Rectal smooth muscle tissue (tissue), 1 donor: ENCODE measurements around the gene DGCR8.

Experiments
- H3K27ac ChIP-seq: one replicate; pipeline ENCODE4 v1.7.0; 2013; ENCODE audit warnings: low read depth, low read length, inconsistent platforms
- H3K27me3 ChIP-seq: one replicate; pipeline ENCODE4 v1.7.0; 2013; ENCODE audit warnings: low read length; ENCODE audit not compliant: control insufficient read depth, insufficient read depth
- H3K36me3 ChIP-seq: one replicate; pipeline ENCODE4 v1.7.0; 2013; ENCODE audit warnings: low read length; ENCODE audit not compliant: control insufficient read depth, insufficient read depth
- H3K4me1 ChIP-seq: one replicate; pipeline ENCODE4 v1.7.0; 2013; ENCODE audit warnings: low read length; ENCODE audit not compliant: control insufficient read depth, insufficient read depth
- H3K4me3 ChIP-seq: one replicate; pipeline ENCODE4 v1.7.0; 2013; ENCODE audit warnings: low read length
- H3K9ac ChIP-seq: one replicate; pipeline ENCODE4 v1.7.0; 2013; ENCODE audit warnings: low read length

Gene DGCR8

GRCh38 chr22:20124083-20124787 lies 44.2 kb downstream of the DGCR8 start:
- peaks cover 13% of the 10 kb centered on the region for H3K36me3 ChIP-seq
- no peaks in the 10 kb centered on the region for H3K4me1 ChIP-seq
- no peaks in the 10 kb centered on the region for H3K27me3 ChIP-seq
- H3K4me3 ChIP-seq: no peak overlapping the region
- no peak overlapping the region for H3K27ac ChIP-seq
- H3K9ac ChIP-seq: no peak overlapping the region

- Histone ChIP-seq H3K4me1 (no peaks in the 10 kb centered on the region), H3K36me3 (peaks cover 5% of the 10 kb centered on the region)
These were observed 45.4 kb downstream of the DGCR8 start for GRCh38 chr22:20125201-20126174.

GRCh38 chr22:20126284-20127029 lies 46.4 kb downstream of the DGCR8 start:
- H3K36me3 ChIP-seq: peaks cover 5% of the 10 kb centered on the region
- no peak overlapping the region for H3K9ac ChIP-seq
- H3K4me1 ChIP-seq: peaks cover 2% of the 10 kb centered on the region
- no peaks in the 10 kb centered on the region for H3K27me3 ChIP-seq
- no peak overlapping the region for H3K4me3 ChIP-seq
- H3K27ac ChIP-seq: no peak overlapping the region

More at GRCh38 chr22:20125201-20126174, 45.4 kb downstream of the DGCR8 start:
- Histone ChIP-seq H3K27ac (no peak overlapping the region), H3K9ac (no peak overlapping the region), H3K4me3 (no peak overlapping the region), H3K27me3 (no peaks in the 10 kb centered on the region)

GRCh38 chr22:20127318-20127868 lies 47.4 kb downstream of the DGCR8 start:
- H3K4me1 ChIP-seq: peaks cover 3% of the 10 kb centered on the region
- H3K27me3 ChIP-seq: no peaks in the 10 kb centered on the region
- H3K4me3 ChIP-seq: no peak overlapping the region
- peaks cover 3% of the 10 kb centered on the region for H3K36me3 ChIP-seq
- H3K27ac ChIP-seq: no peak overlapping the region
- no peak overlapping the region for H3K9ac ChIP-seq

GRCh38 chr22:20127869-20128618 lies 48.0 kb downstream of the DGCR8 start:
- no peak overlapping the region for H3K9ac ChIP-seq
- H3K4me3 ChIP-seq: no peak overlapping the region
- no peaks in the 10 kb centered on the region for H3K27me3 ChIP-seq
- peaks cover 3% of the 10 kb centered on the region for H3K36me3 ChIP-seq
- no peak overlapping the region for H3K27ac ChIP-seq
- peaks cover 9% of the 10 kb centered on the region for H3K4me1 ChIP-seq

GRCh38 chr22:20128619-20128901 lies 48.5 kb downstream of the DGCR8 start:
- Histone ChIP-seq H3K27me3 (no peaks in the 10 kb centered on the region), H3K4me1 (peaks cover 9% of the 10 kb centered on the region), H3K9ac (no peak overlapping the region), H3K36me3 (peaks cover 3% of the 10 kb centered on the region), H3K4me3 (no peak overlapping the region), H3K27ac (no peak overlapping the region)

- peaks cover 3% of the 10 kb centered on the region for H3K36me3 ChIP-seq
- H3K27me3 ChIP-seq: no peaks in the 10 kb centered on the region
- H3K4me3 ChIP-seq: no peak overlapping the region
- no peak overlapping the region for H3K27ac ChIP-seq
- peaks cover 9% of the 10 kb centered on the region for H3K4me1 ChIP-seq
- no peak overlapping the region for H3K9ac ChIP-seq
These were observed 49.1 kb downstream of the DGCR8 start for GRCh38 chr22:20128902-20129746.

- no peaks in the 10 kb centered on the region for H3K27me3 ChIP-seq
- H3K4me1 ChIP-seq: peaks cover 9% of the 10 kb centered on the region
- H3K36me3 ChIP-seq: no peaks in the 10 kb centered on the region
- H3K4me3 ChIP-seq: no peak overlapping the region
- H3K9ac ChIP-seq: no peak overlapping the region
- no peak overlapping the region for H3K27ac ChIP-seq
These were observed 49.6 kb downstream of the DGCR8 start for GRCh38 chr22:20129747-20130014.

GRCh38 chr22:20130319-20130718 lies 50.3 kb downstream of the DGCR8 start:
- Histone ChIP-seq H3K9ac (no peak overlapping the region), H3K36me3 (no peaks in the 10 kb centered on the region), H3K27me3 (no peaks in the 10 kb centered on the region), H3K27ac (peak overlapping the region; percentile 86), H3K4me3 (no peak overlapping the region), H3K4me1 (peaks cover 9% of the 10 kb centered on the region)

- Histone ChIP-seq H3K36me3 (no peaks in the 10 kb centered on the region), H3K9ac (peak overlapping the region; percentile 80), H3K4me1 (peaks cover 9% of the 10 kb centered on the region), H3K27me3 (no peaks in the 10 kb centered on the region), H3K4me3 (peak overlapping the region; percentile 75), H3K27ac (peak overlapping the region; percentile 86)
These were observed 50.9 kb downstream of the DGCR8 start for GRCh38 chr22:20130731-20131596.

GRCh38 chr22:20131597-20131858 lies 51.5 kb downstream of the DGCR8 start, which contains the start of gene ZDHHC8:
Gene ZDHHC8, plus strand, starts transcription at chr22:20131804. Its CDS starts 144 bp downstream, at chr22:20131948.
- peak within 1 kb of the TSS; percentile 81 for H3K4me3 ChIP-seq
- H3K4me1 ChIP-seq: peaks cover 9% of the 10 kb centered on the region
- H3K9ac ChIP-seq: peak within 1 kb of the TSS; percentile 80
- H3K27ac ChIP-seq: peak within 1 kb of the TSS; percentile 86
- no peaks in the 10 kb centered on the region for H3K27me3 ChIP-seq
- H3K36me3 ChIP-seq: no peaks in the 10 kb centered on the region
